Measurements from ENCODE around the gene DIP2C. TPM values are rescaled to one million over a fixed set of nuclear protein-coding genes. Genes with fewer than 3 reads are reported as not detected.
A peak's percentile ranks its signal among the peaks of the same experiment; 100 is the strongest.

The DIP2C gene
- total RNA-seq, 2 donors from 2014 or later: 9.6 to 11.9 TPM

- Histone ChIP-seq H3K4me3 (no peak overlapping the region), H3K9me3 (no peaks in the 10 kb centered on the region), H3K27me3 (no peaks in the 10 kb centered on the region), H3K36me3 (replicated peaks in 1 of 2; ENCODE audit: insufficient read depth in 1 of 2, low read depth in 2 of 2) (no peaks in the 10 kb centered on the region), H3K27ac (peak overlapping the region in 3 of 4 donors; percentile 64 to 74 (median 74)), H3K4me1 (peaks cover 24% of the 10 kb centered on the region)
- intact Hi-C loops (cut with DNase I): no loop called here
- DNase-seq: no peak
- no peak for ATAC-seq
- 80 to 89% methylated on average over 21 of the region's 21 CpGs for WGBS, 2 donors
- no peak for TF ChIP-seq CTCF (IDR thresholded peaks at IDR 0.05)
- no peak for TF ChIP-seq POLR2A (IDR thresholded peaks at IDR 0.05)
Measured at GRCh38 chr10:625751-626711, 63.4 kb downstream of the DIP2C start.

DNA sequence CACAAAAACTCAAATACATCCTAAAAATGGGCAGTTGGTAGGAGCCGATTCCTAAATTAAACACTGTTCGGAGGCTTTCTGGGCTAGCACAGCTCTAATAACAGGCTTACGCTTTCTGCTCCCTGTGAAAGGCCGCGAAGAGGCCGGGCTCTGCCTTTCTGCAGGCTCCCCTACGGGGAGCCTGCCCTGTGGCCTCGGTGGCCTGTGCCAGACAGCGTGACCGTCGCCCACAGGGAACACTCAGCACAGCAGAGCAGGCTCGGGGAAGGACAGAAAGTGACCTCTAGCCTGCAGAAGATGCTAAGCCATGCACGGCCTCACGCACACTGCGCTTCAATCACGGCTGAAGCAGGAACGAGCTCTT, 64.2 kb downstream of the DIP2C start:
- no peak overlapping the region for H3K4me3 ChIP-seq
- no peaks in the 10 kb centered on the region for H3K27me3 ChIP-seq
- TF ChIP-seq CTCF (IDR thresholded peaks at IDR 0.05): no peak
- H3K4me1 ChIP-seq: peaks cover 24% of the 10 kb centered on the region
- H3K36me3 ChIP-seq (replicated peaks in 1 of 2; ENCODE audit: insufficient read depth in 1 of 2, low read depth in 2 of 2): no peaks in the 10 kb centered on the region
- WGBS, 2 donors: 47 to 53% methylated on average over 17 of the region's 17 CpGs
- H3K27ac ChIP-seq: peak overlapping the region; percentile 64 to 74 (median 74)
- peak in 3 of 4 donors; percentile 46 to 57 (median 50) for DNase-seq
- no peaks in the 10 kb centered on the region for H3K9me3 ChIP-seq
- ATAC-seq: peak; percentile 36
- intact Hi-C loops (cut with DNase I): no loop called here

- WGBS, 2 donors: 36 to 37% methylated on average over 16 to 35 of the region's 35 CpGs
- H3K9me3 ChIP-seq: no peaks in the 10 kb centered on the region
- peaks cover 24% of the 10 kb centered on the region for H3K4me1 ChIP-seq
- peak; percentile 55 to 76 (median 72) for DNase-seq
- no peaks in the 10 kb centered on the region for H3K36me3 ChIP-seq (replicated peaks in 1 of 2; ENCODE audit: insufficient read depth in 1 of 2, low read depth in 2 of 2)
- peak overlapping the region; percentile 64 to 74 (median 74) for H3K27ac ChIP-seq
- H3K4me3 ChIP-seq: no peak overlapping the region
- no peaks in the 10 kb centered on the region for H3K27me3 ChIP-seq
- peak; percentile 75 for ATAC-seq
- TF ChIP-seq POLR2A (IDR thresholded peaks at IDR 0.05) (no peak), CTCF (IDR thresholded peaks at IDR 0.05) (no peak)
- intact Hi-C loops (cut with DNase I): no loop called here
Measured at GRCh38 chr10:624605-625332, 64.7 kb downstream of the DIP2C start.

GRCh38 chr10:624312-624604, 65.2 kb downstream of the DIP2C start:
- H3K9me3 ChIP-seq: no peaks in the 10 kb centered on the region
- H3K27ac ChIP-seq: peak overlapping the region; percentile 64 to 74 (median 74)
- intact Hi-C loops (cut with DNase I): no loop called here
- H3K4me3 ChIP-seq: no peak overlapping the region
- H3K36me3 ChIP-seq (replicated peaks in 1 of 2; ENCODE audit: insufficient read depth in 1 of 2, low read depth in 2 of 2): no peaks in the 10 kb centered on the region
- peaks cover 24% of the 10 kb centered on the region for H3K4me1 ChIP-seq
- WGBS, 2 donors: 60 to 89% methylated on average over 5 to 8 of the region's 8 CpGs
- ATAC-seq: no peak
- DNase-seq: no peak
- H3K27me3 ChIP-seq: no peaks in the 10 kb centered on the region
- TF ChIP-seq CTCF (IDR thresholded peaks at IDR 0.05) (no peak), POLR2A (IDR thresholded peaks at IDR 0.05) (no peak)
